H9 (cell line): ENCODE data around the gene SPIN3. TPM values are rescaled to one million over a fixed set of nuclear protein-coding genes. Genes with fewer than 3 reads are reported as not detected.

ENCODE experiments used
- DNase-seq: peaks from one replicate; pipeline ENCODE4 v3.0.0-alpha.2; 2017
- H2AFZ ChIP-seq: one replicate; pipeline ENCODE4 v1.6.1; 2013; ENCODE audit warnings: mild to moderate bottlenecking, low read length, control low read depth, moderate library complexity
- H2AK5ac ChIP-seq: 2 replicates; pipeline ENCODE4 v1.6.1; 2013; ENCODE audit warnings: low read length, control low read depth, mixed read lengths; ENCODE audit not compliant: insufficient read length
- H2BK120ac ChIP-seq: one replicate; pipeline ENCODE4 v1.6.1; 2013; ENCODE audit warnings: low read depth, mild to moderate bottlenecking, low read length, control low read depth, inconsistent platforms; ENCODE audit not compliant: poor library complexity, severe bottlenecking
- H2BK12ac ChIP-seq: 2 replicates; pipeline ENCODE4 v1.6.1; 2013; ENCODE audit warnings: low read length, control low read depth, mixed read lengths, low read depth; ENCODE audit not compliant: insufficient read length
- H2BK15ac ChIP-seq: 2 replicates; pipeline ENCODE4 v1.6.1; 2013; ENCODE audit warnings: low read depth, low read length, control low read depth
- H2BK20ac ChIP-seq: one replicate; pipeline ENCODE4 v1.6.1; 2013; ENCODE audit warnings: low read depth, mild to moderate bottlenecking, low read length, control low read depth, inconsistent platforms; ENCODE audit not compliant: poor library complexity, severe bottlenecking
- H2BK5ac ChIP-seq: 2 replicates; pipeline ENCODE4 v1.6.1; 2013; ENCODE audit warnings: low read length, control low read depth, mixed read lengths; ENCODE audit not compliant: insufficient read length
- H3K14ac ChIP-seq: 2 replicates; pipeline ENCODE4 v1.6.1; 2013; ENCODE audit warnings: low read length, control low read depth; ENCODE audit not compliant: insufficient read depth
- H3K18ac ChIP-seq: 2 replicates; pipeline ENCODE4 v1.6.1; 2013; ENCODE audit warnings: low read depth, mild to moderate bottlenecking, mixed read lengths, low read length, control low read depth; ENCODE audit not compliant: insufficient read length
- H3K23ac ChIP-seq: 2 replicates; pipeline ENCODE4 v1.6.1; 2013; ENCODE audit warnings: low read length, control low read depth, mixed read lengths, low read depth; ENCODE audit not compliant: insufficient read length
- H3K23me2 ChIP-seq: 2 replicates; pipeline ENCODE4 v1.6.1; 2013; ENCODE audit warnings: low read depth, mild to moderate bottlenecking, mixed read lengths, low read length, control low read depth; ENCODE audit not compliant: insufficient read length, poor library complexity, severe bottlenecking
- H3K27ac ChIP-seq: 2 replicates; pipeline ENCODE4 v1.5.1; 2013; ENCODE audit warnings: low read length, control low read depth, mixed read lengths, low read depth; ENCODE audit not compliant: insufficient read length
- H3K27me3 ChIP-seq: 2 replicates; pipeline ENCODE4 v1.6.1; 2013; ENCODE audit warnings: low read length, control low read depth, inconsistent platforms; ENCODE audit not compliant: insufficient read depth
- H3K4ac ChIP-seq: 2 replicates; pipeline ENCODE4 v1.6.1; 2013; ENCODE audit warnings: low read depth, mild to moderate bottlenecking, control low read depth, inconsistent platforms, low read length, moderate library complexity
- H3K4me1 ChIP-seq: 2 replicates; pipeline ENCODE4 v1.6.1; 2013; ENCODE audit warnings: low read length, control low read depth, inconsistent platforms; ENCODE audit not compliant: insufficient read depth
- H3K4me2 ChIP-seq: 2 replicates; pipeline ENCODE4 v1.6.1; 2013; ENCODE audit warnings: low read length, control low read depth, mixed read lengths; ENCODE audit not compliant: insufficient read length, insufficient read depth
- H3K56ac ChIP-seq: 2 replicates; pipeline ENCODE4 v1.6.1; 2013; ENCODE audit warnings: low read depth, mild to moderate bottlenecking, mixed read lengths, low read length, control low read depth; ENCODE audit not compliant: insufficient read length
- H3K79me1 ChIP-seq: 2 replicates; pipeline ENCODE4 v1.6.1; 2013; ENCODE audit warnings: low read depth, mild to moderate bottlenecking, moderate library complexity, low read length, control low read depth, inconsistent platforms; ENCODE audit not compliant: insufficient read depth, poor library complexity, severe bottlenecking
- H3K79me2 ChIP-seq: 2 replicates; pipeline ENCODE4 v1.6.1; 2013; ENCODE audit warnings: low read length, control low read depth, inconsistent platforms; ENCODE audit not compliant: insufficient read depth
- H3K9ac ChIP-seq: 2 replicates; pipeline ENCODE4 v1.6.1; 2013; ENCODE audit warnings: low read length, control low read depth, mixed read lengths; ENCODE audit not compliant: insufficient read length; ENCODE audit errors: extremely low read depth
- H3K9me3 ChIP-seq: one replicate; pipeline ENCODE4 v1.6.1; 2013; ENCODE audit warnings: low read depth, low read length, inconsistent platforms; ENCODE audit not compliant: control insufficient read depth
- H3T11ph ChIP-seq: one replicate; pipeline ENCODE4 v1.6.1; 2013; ENCODE audit warnings: mild to moderate bottlenecking, low read length, control low read depth, inconsistent platforms
- H4K20me1 ChIP-seq: one replicate; pipeline ENCODE4 v1.6.1; 2013; ENCODE audit not compliant: control insufficient read depth, insufficient read length, insufficient read depth
- H4K5ac ChIP-seq: 2 replicates; pipeline ENCODE4 v1.6.1; 2013; ENCODE audit warnings: low read depth, mild to moderate bottlenecking, mixed read lengths, low read length, control low read depth; ENCODE audit not compliant: insufficient read length
- H4K8ac ChIP-seq: replicated peaks from 2 replicates; pipeline ENCODE4 v1.6.1; 2013; ENCODE audit warnings: low read length, control low read depth, mixed read lengths, low read depth; ENCODE audit not compliant: insufficient read length
- H4K91ac ChIP-seq: 2 replicates; pipeline ENCODE4 v1.6.1; 2013; ENCODE audit warnings: low read depth, mild to moderate bottlenecking, moderate library complexity, mixed read lengths, low read length, control low read depth; ENCODE audit not compliant: insufficient read length
- H3K27ac Mint-ChIP-seq, 3 experiments: 2 replicates in 2 of 3; 3 replicates in 1 of 3; pipeline ENCODE4 v1.8.0; 2020 to 2021; ENCODE audit warnings: mixed read lengths in 3 of 3, mild to moderate bottlenecking in 1 of 3, moderate library complexity in 1 of 3
- H3K27me3 Mint-ChIP-seq: 2 replicates; pipeline ENCODE4 v1.8.0; 2021; ENCODE audit warnings: low read depth, mild to moderate bottlenecking, moderate library complexity, mixed read lengths
- H3K36me3 Mint-ChIP-seq, 3 experiments: 2 replicates in 2 of 3; 3 replicates in 1 of 3; pipeline ENCODE4 v1.8.0; 2020 to 2021; ENCODE audit warnings: low read depth in 3 of 3, mixed read lengths in 3 of 3; ENCODE audit not compliant: insufficient read depth in 1 of 3
- H3K4me1 Mint-ChIP-seq, 2 experiments: 2 replicates each; pipeline ENCODE4 v1.8.0; 2020; ENCODE audit warnings: mixed read lengths in 2 of 2
- H3K4me3 Mint-ChIP-seq, 2 experiments: 2 replicates in 1 of 2; 3 replicates in 1 of 2; pipeline ENCODE4 v1.8.0; 2020 to 2021; ENCODE audit warnings: mild to moderate bottlenecking in 2 of 2, mixed read lengths in 2 of 2, moderate library complexity in 1 of 2
- H3K9me3 Mint-ChIP-seq, 2 experiments: 2 replicates in 1 of 2; 3 replicates in 1 of 2; pipeline ENCODE4 v1.8.0; 2020; ENCODE audit warnings: mild to moderate bottlenecking in 2 of 2, mixed read lengths in 2 of 2, moderate library complexity in 1 of 2
- WGBS: extraction: QIAGEN DNeasy Blood & Tissue Kit; methylation state at CpG from one replicate; pipeline ENCODE4 v1.1.7; 2013; ENCODE audit warnings: missing lambda C conversion rate, low lambda C conversion rate, mixed read lengths; ENCODE audit not compliant: insufficient read length; ENCODE audit errors: extremely low coverage; 5-methylcytosine and 5-hydroxymethylcytosine counted together
- total RNA-seq: library from RNA; stranded (reverse); gene quantifications from 2 replicates; pipeline ENCODE4 v1.2.1, GENCODE V29; 2021
- TF ChIP-seq, protein P1 (sequence below): fragments of 200-600 bp; sonication (generic); conservative IDR thresholded peaks from 3 replicates; pipeline ENCODE4 v1.8.0; 2021; ENCODE audit warnings: antibody characterized with exemption, mild to moderate bottlenecking

The SPIN3 gene
- total RNA-seq, 1 experiment from 2014 or later: 23.5 TPM

DNA sequence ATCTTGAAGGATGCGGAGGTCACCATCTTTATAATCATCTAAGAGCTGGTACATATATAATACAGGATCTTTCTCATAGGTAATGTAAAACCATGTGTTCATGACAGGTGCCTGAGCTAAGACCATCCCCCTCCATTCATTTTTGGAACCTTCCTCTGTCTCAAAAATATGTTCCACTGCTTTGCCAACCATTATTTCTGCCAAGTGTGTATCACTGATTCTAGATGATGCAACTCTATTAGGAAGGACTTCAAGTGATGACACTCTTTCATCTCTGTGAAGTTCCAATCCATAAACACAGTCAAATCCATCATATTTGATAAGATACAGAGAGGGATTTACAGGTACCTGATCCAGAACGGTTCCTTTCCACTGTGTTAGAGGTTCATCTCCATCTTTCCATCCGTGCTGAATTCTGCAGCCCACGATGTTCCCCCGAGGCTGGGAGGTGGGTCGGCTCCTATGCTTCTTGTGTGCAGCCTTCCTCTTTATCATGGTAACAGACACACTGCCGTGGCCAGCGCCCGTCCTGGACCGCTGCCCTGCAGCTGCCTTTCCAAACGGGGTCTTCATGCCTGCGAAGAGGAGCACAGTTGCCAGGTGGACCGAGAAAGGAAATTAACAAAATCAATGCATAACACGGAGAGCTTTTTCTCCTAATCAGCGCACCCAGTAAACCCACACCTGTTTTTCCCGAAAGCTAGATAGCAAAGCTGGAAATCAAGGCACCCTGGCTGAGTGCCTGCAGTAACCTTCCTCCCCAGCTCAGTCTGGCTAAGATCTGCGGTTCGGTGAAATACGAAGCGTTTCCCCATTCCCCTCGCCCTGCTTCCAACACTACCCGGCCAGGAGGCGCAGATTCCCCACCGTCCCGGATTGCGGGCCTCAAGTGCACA is 718 bp downstream of the SPIN3 start:
- no peak overlapping the region for H2BK5ac ChIP-seq
- no peak overlapping the region for H4K5ac ChIP-seq
- H3K23ac ChIP-seq: no peak overlapping the region
- no peak overlapping the region for H3T11ph ChIP-seq
- H3K14ac ChIP-seq: peak overlapping the region; percentile 18
- peaks cover 61 to 68% of the 10 kb centered on the region in 2 experiments for H3K9me3 Mint-ChIP-seq
- peak overlapping the region; percentile 67 for H3K4me2 ChIP-seq
- no peaks in the 10 kb centered on the region for H3K27me3 Mint-ChIP-seq
- H2AK5ac ChIP-seq: no peak overlapping the region
- H4K8ac ChIP-seq: no peak overlapping the region
- H2BK12ac ChIP-seq: no peak overlapping the region
- no peak overlapping the region for H2BK120ac ChIP-seq
- peak overlapping the region in 2 of 3 experiments; percentile 49 to 90; a peak in 5 of 7 replicates for H3K27ac Mint-ChIP-seq
- H3K4me1 ChIP-seq: no peaks in the 10 kb centered on the region
- peak overlapping the region; percentile 89 to 91 for H3K4me3 Mint-ChIP-seq
- H3K79me1 ChIP-seq: no peaks in the 10 kb centered on the region
- no peak overlapping the region for H2BK15ac ChIP-seq
- H3K23me2 ChIP-seq: peaks cover 8% of the 10 kb centered on the region
- peaks cover 38 to 52% (median 50%) of the 10 kb centered on the region in 3 experiments for H3K36me3 Mint-ChIP-seq
- peaks cover 8% of the 10 kb centered on the region for H3K9me3 ChIP-seq
- H3K9ac ChIP-seq: peak overlapping the region; percentile 69
- no peak for DNase-seq
- H3K27ac ChIP-seq: no peak overlapping the region
- no peak overlapping the region for H4K91ac ChIP-seq
- TF ChIP-seq, protein P1, sequence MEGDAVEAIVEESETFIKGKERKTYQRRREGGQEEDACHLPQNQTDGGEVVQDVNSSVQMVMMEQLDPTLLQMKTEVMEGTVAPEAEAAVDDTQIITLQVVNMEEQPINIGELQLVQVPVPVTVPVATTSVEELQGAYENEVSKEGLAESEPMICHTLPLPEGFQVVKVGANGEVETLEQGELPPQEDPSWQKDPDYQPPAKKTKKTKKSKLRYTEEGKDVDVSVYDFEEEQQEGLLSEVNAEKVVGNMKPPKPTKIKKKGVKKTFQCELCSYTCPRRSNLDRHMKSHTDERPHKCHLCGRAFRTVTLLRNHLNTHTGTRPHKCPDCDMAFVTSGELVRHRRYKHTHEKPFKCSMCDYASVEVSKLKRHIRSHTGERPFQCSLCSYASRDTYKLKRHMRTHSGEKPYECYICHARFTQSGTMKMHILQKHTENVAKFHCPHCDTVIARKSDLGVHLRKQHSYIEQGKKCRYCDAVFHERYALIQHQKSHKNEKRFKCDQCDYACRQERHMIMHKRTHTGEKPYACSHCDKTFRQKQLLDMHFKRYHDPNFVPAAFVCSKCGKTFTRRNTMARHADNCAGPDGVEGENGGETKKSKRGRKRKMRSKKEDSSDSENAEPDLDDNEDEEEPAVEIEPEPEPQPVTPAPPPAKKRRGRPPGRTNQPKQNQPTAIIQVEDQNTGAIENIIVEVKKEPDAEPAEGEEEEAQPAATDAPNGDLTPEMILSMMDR: no peak
- no peak overlapping the region for H3K4ac ChIP-seq
- no peak overlapping the region for H3K18ac ChIP-seq
- H4K20me1 ChIP-seq: no peaks in the 10 kb centered on the region
- no peak overlapping the region for H2BK20ac ChIP-seq
- no peak overlapping the region for H3K56ac ChIP-seq
- H3K27me3 ChIP-seq: no peaks in the 10 kb centered on the region
- peaks cover 13 to 20% of the 10 kb centered on the region in 2 experiments for H3K4me1 Mint-ChIP-seq
- WGBS: no CpG with 5 or more reads among the region's 26 CpGs
- H2AFZ ChIP-seq: no peak overlapping the region
- H3K79me2 ChIP-seq: no peaks in the 10 kb centered on the region
